SK-N-SH treated with all-trans-retinoic acid at 6 μM for 48 hours (cell line): Measurements from ENCODE around the gene ERFE.

Experiments
- ATAC-seq: fragments of 200-7000 bp; cut with Tn5 transposase; 3 replicates; pipeline ENCODE4 v1.9.1; 2020; ENCODE audit warnings: mild to moderate bottlenecking, moderate library complexity
- ARNTL ChIP-seq: fragments of 450-650 bp; formaldehyde crosslinking; IDR thresholded peaks from 2 replicates; pipeline ENCODE4 v1.5.0; 2020; ENCODE audit warnings: low read depth, mild to moderate bottlenecking, moderate library complexity, borderline replicate concordance
- BACH2 ChIP-seq: fragments of 250-450 bp; sonication (Bioruptor Pico); IDR thresholded peaks from 2 replicates; pipeline ENCODE4 v1.9.0; 2021; ENCODE audit warnings: mild to moderate bottlenecking, borderline replicate concordance
- CSDC2 ChIP-seq: fragments of 250-450 bp; sonication (Bioruptor Pico); IDR thresholded peaks from 2 replicates; pipeline ENCODE4 v1.5.0; 2020; ENCODE audit warnings: mild to moderate bottlenecking, moderate library complexity
- ESRRG ChIP-seq: fragments of 250-450 bp; sonication (Bioruptor Pico); IDR thresholded peaks from 2 replicates; pipeline ENCODE4 v1.6.1; 2021; ENCODE audit warnings: mild to moderate bottlenecking
- ISL1 ChIP-seq: fragments of 250-450 bp; sonication (Bioruptor Pico); IDR thresholded peaks from 2 replicates; pipeline ENCODE4 v2.1.2; 2022; ENCODE audit warnings: mild to moderate bottlenecking, moderate library complexity
- OSR1 ChIP-seq: fragments of 250-450 bp; sonication (Bioruptor Pico); IDR thresholded peaks from 2 replicates; pipeline ENCODE4 v1.8.0; 2022; ENCODE audit warnings: moderate library complexity, mild to moderate bottlenecking, inconsistent platforms
- PPARA ChIP-seq: fragments of 250-450 bp; sonication (Bioruptor Pico); IDR thresholded peaks from 2 replicates; pipeline ENCODE4 v1.5.0; 2020; ENCODE audit warnings: mild to moderate bottlenecking, borderline replicate concordance
- RARB ChIP-seq: fragments of 250-450 bp; sonication (Bioruptor Pico); IDR thresholded peaks from 2 replicates; pipeline ENCODE4 v1.8.0; 2021; ENCODE audit warnings: mild to moderate bottlenecking, moderate library complexity
- TOX ChIP-seq: fragments of 250-450 bp; sonication (Bioruptor Pico); IDR thresholded peaks from 2 replicates; pipeline ENCODE4 v1.8.0; 2021; ENCODE audit warnings: mild to moderate bottlenecking, moderate library complexity, borderline replicate concordance
- ZC3H10 ChIP-seq: fragments of 250-450 bp; sonication (Bioruptor Pico); IDR thresholded peaks from 2 replicates; pipeline ENCODE4 v1.5.1; 2021; ENCODE audit warnings: mild to moderate bottlenecking, moderate library complexity
- ZFP3 ChIP-seq: fragments of 250-450 bp; sonication (Bioruptor Pico); IDR thresholded peaks from 2 replicates; pipeline ENCODE4 v1.5.0; 2020; ENCODE audit warnings: mild to moderate bottlenecking, moderate library complexity
- ZFP30 ChIP-seq: fragments of 450-650 bp; formaldehyde crosslinking; IDR thresholded peaks from 2 replicates; pipeline ENCODE4 v1.5.0; 2022; ENCODE audit warnings: mild to moderate bottlenecking, moderate library complexity
- ZNF70 ChIP-seq: fragments of 450-650 bp; formaldehyde crosslinking; IDR thresholded peaks from 2 replicates; pipeline ENCODE4 v1.5.0; 2020; ENCODE audit warnings: mild to moderate bottlenecking, moderate library complexity
- ZNF8 ChIP-seq: fragments of 450-650 bp; formaldehyde crosslinking; IDR thresholded peaks from 2 replicates; pipeline ENCODE4 v1.5.0; 2020; ENCODE audit warnings: mild to moderate bottlenecking, moderate library complexity
- TF ChIP-seq, protein P1 (sequence below): fragments of 250-450 bp; sonication (Bioruptor Pico); IDR thresholded peaks from 2 replicates; pipeline ENCODE4 v1.5.1; 2021; ENCODE audit warnings: mild to moderate bottlenecking, moderate library complexity
- TF ChIP-seq, protein P2 (sequence below): fragments of 250-450 bp; sonication (Bioruptor Pico); IDR thresholded peaks from 2 replicates; pipeline ENCODE4 v1.5.1; 2020; ENCODE audit warnings: low read depth, mild to moderate bottlenecking, moderate library complexity
- TF ChIP-seq, protein P3 (sequence below): fragments of 250-450 bp; sonication (Bioruptor Pico); IDR thresholded peaks from 2 replicates; pipeline ENCODE4 v1.5.0; 2020; ENCODE audit warnings: mild to moderate bottlenecking, moderate library complexity
- TF ChIP-seq, protein P4 (sequence below): fragments of 250-450 bp; sonication (Bioruptor Pico); IDR thresholded peaks from 2 replicates; pipeline ENCODE4 v1.8.0; 2021; ENCODE audit warnings: low read depth, mild to moderate bottlenecking, moderate library complexity, borderline replicate concordance

Gene ERFE

DNA sequence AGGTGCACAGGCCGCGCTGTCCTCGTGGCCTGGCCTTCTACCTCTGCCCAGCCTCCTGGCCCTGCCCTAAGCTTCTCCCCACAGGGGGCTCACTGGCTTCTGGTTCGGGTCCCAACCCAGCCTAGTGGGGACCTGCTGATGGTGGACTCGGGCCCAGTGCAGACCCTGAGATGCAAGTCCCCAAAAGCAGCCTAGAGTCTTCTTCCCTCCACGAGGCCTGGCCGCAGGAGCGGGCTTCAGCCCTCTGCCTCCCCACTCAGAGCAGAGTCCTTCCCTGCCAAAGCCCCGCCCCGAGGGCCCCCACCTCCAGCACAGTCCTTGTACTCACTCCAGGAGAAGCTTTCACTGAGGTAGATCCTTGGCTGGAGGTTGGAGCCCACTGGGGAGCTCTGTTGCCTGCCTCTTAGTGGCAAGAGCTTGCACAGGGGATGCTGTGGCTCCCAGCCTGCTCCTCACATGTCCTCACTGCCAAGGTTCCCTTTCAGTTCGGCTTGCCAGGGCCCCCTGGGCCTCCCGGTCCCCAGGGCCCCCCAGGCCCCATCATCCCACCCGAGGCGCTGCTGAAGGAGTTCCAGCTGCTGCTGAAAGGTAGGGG is 3.6 kb downstream of the ERFE start:
- TF ChIP-seq PPARA (no peak), RARB (CRISPR knock-in tag) (no peak), OSR1 (CRISPR knock-in tag) (no peak), ZFP3 (CRISPR knock-in tag) (no peak)
- TF ChIP-seq, protein P1, sequence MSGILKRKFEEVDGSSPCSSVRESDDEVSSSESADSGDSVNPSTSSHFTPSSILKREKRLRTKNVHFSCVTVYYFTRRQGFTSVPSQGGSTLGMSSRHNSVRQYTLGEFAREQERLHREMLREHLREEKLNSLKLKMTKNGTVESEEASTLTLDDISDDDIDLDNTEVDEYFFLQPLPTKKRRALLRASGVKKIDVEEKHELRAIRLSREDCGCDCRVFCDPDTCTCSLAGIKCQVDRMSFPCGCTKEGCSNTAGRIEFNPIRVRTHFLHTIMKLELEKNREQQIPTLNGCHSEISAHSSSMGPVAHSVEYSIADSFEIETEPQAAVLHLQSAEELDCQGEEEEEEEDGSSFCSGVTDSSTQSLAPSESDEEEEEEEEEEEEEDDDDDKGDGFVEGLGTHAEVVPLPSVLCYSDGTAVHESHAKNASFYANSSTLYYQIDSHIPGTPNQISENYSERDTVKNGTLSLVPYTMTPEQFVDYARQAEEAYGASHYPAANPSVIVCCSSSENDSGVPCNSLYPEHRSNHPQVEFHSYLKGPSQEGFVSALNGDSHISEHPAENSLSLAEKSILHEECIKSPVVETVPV (CRISPR knock-in tag), result no peak
- no peak for ATAC-seq

DNA sequence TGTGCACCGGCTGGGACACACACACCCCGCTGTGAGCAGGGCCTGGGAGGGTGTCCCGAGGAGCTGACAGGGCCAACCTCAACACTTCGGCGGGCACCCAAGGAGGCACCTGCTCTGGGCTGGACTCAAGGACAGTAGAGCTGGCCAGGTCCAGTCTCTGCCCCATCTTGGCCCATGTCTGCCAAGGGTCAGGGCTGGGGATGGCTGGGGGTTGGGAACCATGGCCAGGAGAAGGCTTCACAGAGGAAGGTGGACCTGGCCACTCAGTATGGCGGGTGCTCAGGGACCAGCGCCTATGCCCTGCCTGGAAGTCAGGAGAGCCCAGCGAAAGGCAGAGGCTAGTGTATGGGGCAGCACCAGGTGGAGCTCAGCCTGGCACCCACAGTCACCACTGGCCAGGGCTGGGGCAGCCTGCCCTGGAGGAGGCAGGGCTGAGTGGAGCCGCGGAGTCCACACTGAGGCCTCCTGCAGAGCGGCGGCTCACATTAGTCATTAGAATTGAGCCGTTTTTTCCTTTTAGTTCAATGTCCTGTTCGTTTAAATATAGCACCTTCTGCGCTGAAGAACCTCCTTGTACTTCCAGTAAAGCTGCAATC is 4.2 kb downstream of the ERFE start:
- no peak for ATAC-seq
- TF ChIP-seq, protein P2, sequence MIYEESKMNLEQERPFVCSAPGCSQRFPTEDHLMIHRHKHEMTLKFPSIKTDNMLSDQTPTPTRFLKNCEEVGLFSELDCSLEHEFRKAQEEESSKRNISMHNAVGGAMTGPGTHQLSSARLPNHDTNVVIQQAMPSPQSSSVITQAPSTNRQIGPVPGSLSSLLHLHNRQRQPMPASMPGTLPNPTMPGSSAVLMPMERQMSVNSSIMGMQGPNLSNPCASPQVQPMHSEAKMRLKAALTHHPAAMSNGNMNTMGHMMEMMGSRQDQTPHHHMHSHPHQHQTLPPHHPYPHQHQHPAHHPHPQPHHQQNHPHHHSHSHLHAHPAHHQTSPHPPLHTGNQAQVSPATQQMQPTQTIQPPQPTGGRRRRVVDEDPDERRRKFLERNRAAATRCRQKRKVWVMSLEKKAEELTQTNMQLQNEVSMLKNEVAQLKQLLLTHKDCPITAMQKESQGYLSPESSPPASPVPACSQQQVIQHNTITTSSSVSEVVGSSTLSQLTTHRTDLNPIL (CRISPR knock-in tag), result no peak
- TF ChIP-seq ZC3H10 (CRISPR knock-in tag) (no peak), ZFP30 (CRISPR knock-in tag) (no peak), CSDC2 (CRISPR knock-in tag) (no peak), ESRRG (CRISPR knock-in tag) (no peak), PPARA (no peak), ZFP3 (CRISPR knock-in tag) (no peak), ISL1 (CRISPR knock-in tag) (no peak), OSR1 (CRISPR knock-in tag) (no peak), ZNF70 (CRISPR knock-in tag) (no peak), ARNTL (CRISPR knock-in tag) (no peak), TOX (CRISPR knock-in tag) (no peak), ZNF8 (CRISPR knock-in tag) (no peak), BACH2 (CRISPR knock-in tag) (no peak)
- TF ChIP-seq, protein P3, sequence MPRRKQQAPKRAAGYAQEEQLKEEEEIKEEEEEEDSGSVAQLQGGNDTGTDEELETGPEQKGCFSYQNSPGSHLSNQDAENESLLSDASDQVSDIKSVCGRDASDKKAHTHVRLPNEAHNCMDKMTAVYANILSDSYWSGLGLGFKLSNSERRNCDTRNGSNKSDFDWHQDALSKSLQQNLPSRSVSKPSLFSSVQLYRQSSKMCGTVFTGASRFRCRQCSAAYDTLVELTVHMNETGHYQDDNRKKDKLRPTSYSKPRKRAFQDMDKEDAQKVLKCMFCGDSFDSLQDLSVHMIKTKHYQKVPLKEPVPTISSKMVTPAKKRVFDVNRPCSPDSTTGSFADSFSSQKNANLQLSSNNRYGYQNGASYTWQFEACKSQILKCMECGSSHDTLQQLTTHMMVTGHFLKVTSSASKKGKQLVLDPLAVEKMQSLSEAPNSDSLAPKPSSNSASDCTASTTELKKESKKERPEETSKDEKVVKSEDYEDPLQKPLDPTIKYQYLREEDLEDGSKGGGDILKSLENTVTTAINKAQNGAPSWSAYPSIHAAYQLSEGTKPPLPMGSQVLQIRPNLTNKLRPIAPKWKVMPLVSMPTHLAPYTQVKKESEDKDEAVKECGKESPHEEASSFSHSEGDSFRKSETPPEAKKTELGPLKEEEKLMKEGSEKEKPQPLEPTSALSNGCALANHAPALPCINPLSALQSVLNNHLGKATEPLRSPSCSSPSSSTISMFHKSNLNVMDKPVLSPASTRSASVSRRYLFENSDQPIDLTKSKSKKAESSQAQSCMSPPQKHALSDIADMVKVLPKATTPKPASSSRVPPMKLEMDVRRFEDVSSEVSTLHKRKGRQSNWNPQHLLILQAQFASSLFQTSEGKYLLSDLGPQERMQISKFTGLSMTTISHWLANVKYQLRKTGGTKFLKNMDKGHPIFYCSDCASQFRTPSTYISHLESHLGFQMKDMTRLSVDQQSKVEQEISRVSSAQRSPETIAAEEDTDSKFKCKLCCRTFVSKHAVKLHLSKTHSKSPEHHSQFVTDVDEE (CRISPR knock-in tag), result no peak
- TF ChIP-seq, protein P4, sequence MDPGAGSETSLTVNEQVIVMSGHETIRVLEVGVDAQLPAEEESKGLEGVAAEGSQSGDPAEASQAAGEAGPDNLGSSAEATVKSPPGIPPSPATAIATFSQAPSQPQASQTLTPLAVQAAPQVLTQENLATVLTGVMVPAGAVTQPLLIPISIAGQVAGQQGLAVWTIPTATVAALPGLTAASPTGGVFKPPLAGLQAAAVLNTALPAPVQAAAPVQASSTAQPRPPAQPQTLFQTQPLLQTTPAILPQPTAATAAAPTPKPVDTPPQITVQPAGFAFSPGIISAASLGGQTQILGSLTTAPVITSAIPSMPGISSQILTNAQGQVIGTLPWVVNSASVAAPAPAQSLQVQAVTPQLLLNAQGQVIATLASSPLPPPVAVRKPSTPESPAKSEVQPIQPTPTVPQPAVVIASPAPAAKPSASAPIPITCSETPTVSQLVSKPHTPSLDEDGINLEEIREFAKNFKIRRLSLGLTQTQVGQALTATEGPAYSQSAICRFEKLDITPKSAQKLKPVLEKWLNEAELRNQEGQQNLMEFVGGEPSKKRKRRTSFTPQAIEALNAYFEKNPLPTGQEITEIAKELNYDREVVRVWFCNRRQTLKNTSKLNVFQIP (CRISPR knock-in tag), result no peak

DNA sequence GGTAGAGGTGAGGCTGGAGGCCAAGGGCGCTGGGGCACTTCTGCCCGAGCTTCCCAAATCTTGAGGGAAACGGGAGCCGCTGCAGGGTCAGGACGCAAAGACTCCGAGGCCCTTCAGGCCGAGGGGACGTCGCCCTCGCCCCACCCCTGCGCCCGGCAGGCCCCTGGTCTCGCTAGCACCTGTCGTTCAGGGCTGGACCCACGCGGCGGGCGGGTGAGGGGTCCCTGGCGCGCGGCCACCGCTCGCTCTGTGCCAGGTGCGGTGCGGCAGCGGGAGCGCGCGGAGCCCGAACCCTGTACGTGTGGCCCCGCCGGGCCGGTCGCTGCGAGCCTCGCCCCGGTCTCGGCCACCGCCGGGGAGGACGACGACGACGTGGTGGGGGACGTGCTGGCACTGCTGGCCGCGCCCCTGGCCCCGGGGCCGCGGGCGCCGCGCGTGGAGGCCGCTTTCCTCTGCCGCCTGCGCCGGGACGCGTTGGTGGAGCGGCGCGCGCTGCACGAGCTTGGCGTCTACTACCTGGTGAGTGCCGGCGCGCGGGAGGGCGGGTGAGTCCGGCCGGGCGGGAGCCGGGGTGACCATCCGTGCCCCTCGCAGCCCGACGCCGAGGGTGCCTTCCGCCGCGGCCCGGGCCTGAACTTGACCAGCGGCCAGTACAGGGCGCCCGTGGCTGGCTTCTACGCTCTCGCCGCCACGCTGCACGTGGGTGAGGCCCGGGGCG is 4.9 kb downstream of the ERFE start:
- ATAC-seq, result no peak
- TF ChIP-seq, protein P3 (CRISPR knock-in tag), result no peak
- no peak for TF ChIP-seq ESRRG (CRISPR knock-in tag)
- TF ChIP-seq ZFP30 (CRISPR knock-in tag), result no peak
- no peak for TF ChIP-seq ZFP3 (CRISPR knock-in tag)
- TF ChIP-seq ZC3H10 (CRISPR knock-in tag), result no peak
- TF ChIP-seq, protein P1 (CRISPR knock-in tag), result no peak
- TF ChIP-seq ZNF70 (CRISPR knock-in tag), result no peak
